Upper lobe of right lung (tissue), 1 donor: Measurements from ENCODE around the gene ADAMTS9. TPM values are rescaled to one million over a fixed set of nuclear protein-coding genes. Genes with fewer than 3 reads are reported as not detected.

ENCODE experiments used
- ATAC-seq: fragments of 200-7000 bp; cut with Tn5 transposase; one replicate; pipeline ENCODE4 v1.9.1; 2020; ENCODE audit warnings: mild to moderate bottlenecking, moderate library complexity
- DNase-seq: peaks from one replicate; pipeline ENCODE4 v3.0.0-alpha.2; 2020
- H3K27ac ChIP-seq: fragments of 200-600 bp; one replicate; pipeline ENCODE4 v1.8.0; 2022
- H3K27me3 ChIP-seq: fragments of 200-600 bp; one replicate; pipeline ENCODE4 v1.8.0; 2022; ENCODE audit warnings: mild to moderate bottlenecking
- H3K36me3 ChIP-seq: fragments of 200-600 bp; one replicate; pipeline ENCODE4 v1.8.0; 2022
- H3K4me1 ChIP-seq: fragments of 200-600 bp; one replicate; pipeline ENCODE4 v1.8.0; 2022
- H3K4me3 ChIP-seq: fragments of 200-600 bp; one replicate; pipeline ENCODE4 v1.8.0; 2022; ENCODE audit warnings: mild to moderate bottlenecking
- H3K9me3 ChIP-seq: fragments of 200-600 bp; one replicate; pipeline ENCODE4 v1.8.0; 2022
- intact Hi-C: fragments of 100-400 bp; cut with DNase I; formaldehyde crosslinking; loops from one replicate; pipeline ENCODE4 v1.11.0; 2022
- total RNA-seq: library from RNA; stranded (reverse); fragmentation: NEBNext Ultra II Directional; extraction: Animal tissue kit (Norgen Biotek cat#: 25700); gene quantifications from one replicate; pipeline ENCODE4 v1.2.1, GENCODE V29; 2021
- TF ChIP-seq, protein P1 (sequence below): fragments of 200-600 bp; IDR thresholded peaks from one replicate; pipeline ENCODE4 v1.8.0; 2022; ENCODE audit warnings: antibody characterized with exemption
- donor health status: DM: no; HTN: yes; CAD: no; lungs with severe emphysema.

ADAMTS9 gene
- total RNA-seq, 1 donor from 2014 or later = 30.1 TPM

DNA sequence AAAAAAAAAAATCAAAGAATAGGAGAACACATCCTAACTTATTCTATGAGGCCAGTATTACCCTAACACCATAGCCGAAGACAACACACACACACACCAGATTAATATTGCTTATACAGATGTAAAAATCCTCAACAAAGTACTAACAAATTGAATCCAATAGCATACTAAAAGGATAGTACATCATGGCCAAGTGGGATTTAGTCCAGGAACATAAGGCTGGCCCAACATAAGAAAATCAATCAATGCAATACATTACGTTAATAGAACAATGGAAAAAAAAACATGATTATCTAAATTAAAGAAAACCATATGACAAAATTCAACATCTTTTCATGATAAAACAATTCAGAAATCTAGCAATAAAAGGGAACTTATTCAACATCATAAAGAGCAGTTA is 79.1 kb downstream of the ADAMTS9 start:
- peaks cover 10% of the 10 kb centered on the region for H3K4me1 ChIP-seq
- intact Hi-C loops = no loop called here
- H3K27me3 ChIP-seq = no peaks in the 10 kb centered on the region
- no peaks in the 10 kb centered on the region for H3K9me3 ChIP-seq
- peaks cover 4% of the 10 kb centered on the region for H3K36me3 ChIP-seq
- H3K4me3 ChIP-seq = no peak overlapping the region
- TF ChIP-seq, protein P1, sequence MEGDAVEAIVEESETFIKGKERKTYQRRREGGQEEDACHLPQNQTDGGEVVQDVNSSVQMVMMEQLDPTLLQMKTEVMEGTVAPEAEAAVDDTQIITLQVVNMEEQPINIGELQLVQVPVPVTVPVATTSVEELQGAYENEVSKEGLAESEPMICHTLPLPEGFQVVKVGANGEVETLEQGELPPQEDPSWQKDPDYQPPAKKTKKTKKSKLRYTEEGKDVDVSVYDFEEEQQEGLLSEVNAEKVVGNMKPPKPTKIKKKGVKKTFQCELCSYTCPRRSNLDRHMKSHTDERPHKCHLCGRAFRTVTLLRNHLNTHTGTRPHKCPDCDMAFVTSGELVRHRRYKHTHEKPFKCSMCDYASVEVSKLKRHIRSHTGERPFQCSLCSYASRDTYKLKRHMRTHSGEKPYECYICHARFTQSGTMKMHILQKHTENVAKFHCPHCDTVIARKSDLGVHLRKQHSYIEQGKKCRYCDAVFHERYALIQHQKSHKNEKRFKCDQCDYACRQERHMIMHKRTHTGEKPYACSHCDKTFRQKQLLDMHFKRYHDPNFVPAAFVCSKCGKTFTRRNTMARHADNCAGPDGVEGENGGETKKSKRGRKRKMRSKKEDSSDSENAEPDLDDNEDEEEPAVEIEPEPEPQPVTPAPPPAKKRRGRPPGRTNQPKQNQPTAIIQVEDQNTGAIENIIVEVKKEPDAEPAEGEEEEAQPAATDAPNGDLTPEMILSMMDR = no peak
- ATAC-seq (no peak), DNase-seq (no peak)
- H3K27ac ChIP-seq = no peak overlapping the region

DNA sequence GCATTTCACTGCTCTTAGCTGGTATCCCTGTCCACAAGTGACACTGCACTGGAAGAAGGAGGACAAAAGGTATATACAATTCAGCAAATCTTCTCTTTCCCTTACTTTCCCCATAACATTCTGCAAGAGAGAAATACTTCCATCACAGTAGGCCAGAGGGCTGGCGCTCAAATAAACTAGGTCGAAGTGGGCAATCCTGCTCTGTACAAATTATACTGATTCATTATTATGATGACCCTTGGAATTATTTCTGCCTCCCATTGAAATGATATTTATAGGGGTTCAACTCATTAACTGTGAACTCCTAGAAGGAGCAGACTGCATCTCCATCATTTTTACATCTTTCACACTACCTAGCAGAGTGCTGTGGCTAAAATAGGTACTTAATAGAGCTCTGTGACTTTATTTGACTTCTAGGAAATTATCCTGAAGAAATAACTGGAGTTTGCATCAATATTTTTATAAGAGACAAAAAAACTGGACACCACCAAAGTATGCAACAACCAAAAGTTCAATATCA is 80.7 kb downstream of the ADAMTS9 start:
- ATAC-seq (no peak), DNase-seq (no peak)
- Histone ChIP-seq H3K9me3 (no peaks in the 10 kb centered on the region), H3K4me3 (no peak overlapping the region), H3K27me3 (no peaks in the 10 kb centered on the region), H3K4me1 (no peaks in the 10 kb centered on the region), H3K36me3 (peaks cover 8% of the 10 kb centered on the region), H3K27ac (no peak overlapping the region)
- intact Hi-C loops = no loop called here
- TF ChIP-seq, protein P1 = no peak

DNA sequence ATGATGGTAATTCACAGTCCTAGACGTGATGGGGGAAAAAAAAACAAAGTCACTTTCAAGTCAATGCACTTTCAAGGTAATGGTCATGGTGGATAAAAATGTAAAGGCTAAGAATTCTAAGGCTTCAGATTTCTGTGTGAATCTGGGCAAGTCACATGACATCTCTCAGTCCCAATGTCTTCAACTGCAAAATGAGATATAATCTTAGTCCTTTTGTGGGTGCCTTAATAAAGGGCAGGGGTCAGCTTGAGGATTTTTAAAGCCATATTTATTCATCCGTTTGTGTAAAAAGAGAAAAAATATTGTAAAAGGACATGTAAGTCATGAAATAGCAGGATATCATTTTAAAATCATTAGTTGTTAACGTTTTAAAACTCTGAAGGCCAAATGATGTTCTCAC is 83.5 kb downstream of the ADAMTS9 start:
- no peaks in the 10 kb centered on the region for H3K9me3 ChIP-seq
- TF ChIP-seq, protein P1 = no peak
- no peak overlapping the region for H3K27ac ChIP-seq
- intact Hi-C loops = no loop called here
- ATAC-seq = no peak
- peaks cover 19% of the 10 kb centered on the region for H3K36me3 ChIP-seq
- H3K4me1 ChIP-seq = no peaks in the 10 kb centered on the region
- no peak for DNase-seq
- H3K4me3 ChIP-seq = no peak overlapping the region
- no peaks in the 10 kb centered on the region for H3K27me3 ChIP-seq

DNA sequence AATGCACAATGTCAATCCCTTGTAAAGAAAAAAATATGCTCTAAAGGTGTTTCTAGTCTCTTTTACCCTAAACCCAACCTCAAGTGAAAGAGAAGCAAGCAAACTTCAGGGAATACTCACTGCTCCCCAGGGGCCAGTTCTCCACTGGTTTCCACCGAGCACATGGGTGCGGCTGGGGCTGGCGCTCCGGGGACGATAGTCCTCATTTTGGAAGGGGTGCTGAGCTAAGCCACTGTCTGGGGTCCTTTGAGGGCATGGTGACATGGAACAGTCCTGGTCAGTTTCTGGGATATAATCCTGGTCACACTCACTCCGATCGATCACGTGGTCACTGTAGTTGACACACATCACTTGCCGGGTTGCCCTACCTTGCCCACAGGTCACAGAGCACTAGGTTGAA is 86.0 kb downstream of the ADAMTS9 start:
- DNase-seq (no peak), ATAC-seq (no peak)
- H3K27me3 ChIP-seq = no peaks in the 10 kb centered on the region
- TF ChIP-seq, protein P1 = no peak
- no peak overlapping the region for H3K4me3 ChIP-seq
- H3K4me1 ChIP-seq = no peaks in the 10 kb centered on the region
- H3K27ac ChIP-seq = no peak overlapping the region
- intact Hi-C loops = no loop called here
- peaks cover 19% of the 10 kb centered on the region for H3K36me3 ChIP-seq
- H3K9me3 ChIP-seq = no peaks in the 10 kb centered on the region

DNA sequence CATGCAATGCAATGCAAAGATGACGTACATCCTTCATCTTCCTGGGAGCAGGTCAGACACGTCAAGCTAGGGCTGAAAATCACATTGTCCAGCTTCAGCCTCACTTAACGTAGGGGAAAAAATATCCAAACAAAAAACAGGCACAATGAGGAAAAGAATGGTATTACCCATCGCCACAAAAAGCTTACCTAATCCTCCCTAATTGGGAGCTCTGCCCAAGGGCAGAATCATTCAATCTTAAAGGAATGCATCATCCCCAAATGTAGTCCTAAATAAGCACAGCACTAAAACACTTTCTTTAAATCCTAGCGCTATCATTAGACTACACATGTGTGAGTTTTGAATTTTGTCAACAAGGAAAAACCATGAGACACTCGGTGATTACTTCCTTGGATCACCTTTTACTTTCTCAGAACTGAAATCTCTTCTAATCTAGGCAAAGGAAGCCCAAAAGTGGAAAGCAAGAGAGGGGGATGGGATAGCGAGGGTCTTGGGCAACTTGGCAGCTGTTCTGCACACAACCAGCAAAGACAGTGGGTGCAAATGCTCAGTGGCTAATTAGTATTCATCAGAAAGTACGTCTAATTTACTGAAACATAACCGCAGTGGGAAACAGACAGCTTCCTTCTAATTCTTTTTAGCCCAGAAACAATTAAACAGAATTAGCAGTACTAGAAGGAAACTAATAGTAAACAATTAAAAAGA is 87.4 kb downstream of the ADAMTS9 start:
- H3K27me3 ChIP-seq = no peaks in the 10 kb centered on the region
- DNase-seq (no peak), ATAC-seq (no peak)
- intact Hi-C loops = no loop called here
- H3K27ac ChIP-seq = no peak overlapping the region
- no peaks in the 10 kb centered on the region for H3K9me3 ChIP-seq
- H3K36me3 ChIP-seq = peaks cover 19% of the 10 kb centered on the region
- TF ChIP-seq, protein P1 = no peak
- H3K4me1 ChIP-seq = no peaks in the 10 kb centered on the region
- H3K4me3 ChIP-seq = no peak overlapping the region
